Measurements from ENCODE around the gene OGN.

OGN gene

DNA sequence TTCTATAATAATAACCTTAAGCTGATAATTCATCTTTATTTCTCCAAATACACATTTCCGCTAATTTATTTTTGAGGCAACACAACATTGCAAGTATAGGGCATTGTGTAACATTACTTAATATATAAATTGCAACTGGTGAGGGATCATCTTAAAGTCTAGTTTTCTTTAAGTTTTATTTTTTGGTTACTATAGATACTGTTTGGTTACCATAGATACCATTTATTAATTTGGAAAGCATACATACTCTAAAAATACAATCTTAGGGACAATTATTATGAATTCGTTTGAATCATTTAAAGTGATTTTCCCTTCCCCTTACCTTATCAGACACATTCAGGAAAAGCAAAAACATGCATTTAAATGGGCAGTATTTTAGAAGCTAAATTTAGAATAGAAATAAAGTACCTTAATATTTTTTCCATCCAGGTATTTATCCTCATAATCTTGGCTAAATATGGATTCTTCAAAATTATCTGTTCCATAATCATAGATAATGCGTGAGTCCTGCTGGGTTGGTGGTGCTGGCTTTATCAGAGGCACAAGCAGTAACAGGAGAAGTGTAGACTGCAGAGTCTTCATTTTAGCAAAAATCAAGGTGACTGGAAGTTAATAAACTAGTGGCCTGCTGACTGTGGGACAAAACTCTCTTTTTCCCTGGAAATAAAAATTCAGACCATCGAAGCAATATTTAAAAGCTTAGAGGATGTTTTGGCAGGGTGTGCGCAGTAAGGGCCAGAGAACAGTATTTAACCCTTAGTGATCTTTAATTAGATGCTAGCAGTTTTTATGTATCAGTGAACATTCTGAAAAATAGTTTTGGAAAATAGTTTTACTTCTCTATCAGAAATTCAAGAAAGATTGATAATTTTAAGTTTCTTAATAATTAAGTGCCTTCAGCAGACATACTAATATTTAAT lies 1.3 kb downstream of the OGN start:
- no peak for DNase-seq

DNA sequence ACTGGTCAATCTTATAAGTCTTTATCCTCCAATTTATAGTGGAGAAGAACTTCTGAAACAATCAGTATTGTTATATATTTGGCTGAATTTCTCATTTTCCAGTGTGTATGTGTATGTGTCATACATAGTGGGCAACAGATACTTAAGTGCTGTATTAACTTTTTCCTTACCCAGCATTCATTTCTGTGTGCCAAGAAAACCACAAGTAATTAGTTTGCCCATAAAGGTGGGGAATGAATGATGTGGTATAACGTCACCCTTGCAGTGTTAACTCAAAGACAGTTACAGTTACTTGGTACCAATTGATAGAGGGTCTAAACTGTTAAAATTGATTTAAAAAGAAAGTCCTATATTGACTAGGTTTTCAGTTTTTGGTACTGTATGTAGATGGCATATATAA lies 2.0 kb downstream of the OGN start:
- DNase-seq = no peak

DNA sequence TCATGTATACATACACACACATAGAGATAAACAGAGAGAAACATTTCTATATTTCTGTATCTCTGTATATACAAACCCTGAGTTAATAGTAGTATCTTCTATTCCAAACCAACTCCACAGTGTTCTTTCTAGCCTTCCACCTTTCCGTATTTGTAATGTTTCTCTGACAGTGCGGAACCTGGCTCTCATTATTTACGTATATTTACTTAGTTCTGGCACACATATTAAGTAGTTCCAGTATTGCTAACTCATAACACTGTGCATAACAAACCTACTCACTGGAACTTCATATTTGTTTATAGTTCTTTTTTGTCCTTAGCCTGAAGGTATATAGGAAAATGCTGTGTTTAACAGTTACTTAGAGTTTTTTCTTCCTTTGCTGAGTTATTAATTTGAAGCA lies 6.5 kb downstream of the OGN start:
- DNase-seq = no peak

DNA sequence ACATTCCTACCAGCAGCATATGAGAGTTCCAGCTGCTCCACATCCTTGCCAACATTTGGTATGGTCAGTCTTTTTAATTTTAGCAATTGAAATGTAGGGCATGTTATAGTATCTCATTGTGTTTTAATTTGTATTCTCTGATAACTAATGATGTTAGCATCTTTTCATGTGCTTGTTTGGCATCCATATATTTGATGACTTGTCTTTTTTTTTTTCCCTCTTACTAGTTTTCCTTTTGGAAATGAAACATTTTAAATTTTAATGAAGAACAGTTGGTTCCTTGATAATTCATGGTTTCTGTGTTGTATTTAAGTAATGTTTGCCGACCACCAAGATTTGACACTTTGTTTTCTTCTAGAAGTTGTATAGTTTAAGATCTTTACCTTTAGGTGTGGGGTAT lies 8.8 kb downstream of the OGN start:
- no peak for DNase-seq

DNA sequence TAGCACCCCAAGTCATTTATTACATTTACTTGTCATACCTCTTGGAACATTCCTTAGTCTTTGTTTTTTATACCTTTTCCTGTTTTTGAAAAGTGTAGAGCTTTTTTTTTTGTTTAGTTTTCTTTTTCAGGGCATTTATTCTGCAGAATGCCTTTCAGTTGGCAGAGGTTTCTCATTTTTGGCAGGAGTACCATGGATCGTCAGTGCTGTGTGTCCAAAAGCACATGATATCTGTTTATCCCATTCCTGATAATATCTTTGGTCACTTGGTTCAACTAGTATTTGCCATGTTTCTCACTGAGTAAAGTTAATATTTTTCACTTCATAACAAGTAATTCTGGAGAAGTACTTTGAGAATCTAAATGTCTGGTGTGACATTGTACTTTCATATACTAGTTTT lies 10.7 kb downstream of the OGN start:
- DNase-seq = no peak

DNA sequence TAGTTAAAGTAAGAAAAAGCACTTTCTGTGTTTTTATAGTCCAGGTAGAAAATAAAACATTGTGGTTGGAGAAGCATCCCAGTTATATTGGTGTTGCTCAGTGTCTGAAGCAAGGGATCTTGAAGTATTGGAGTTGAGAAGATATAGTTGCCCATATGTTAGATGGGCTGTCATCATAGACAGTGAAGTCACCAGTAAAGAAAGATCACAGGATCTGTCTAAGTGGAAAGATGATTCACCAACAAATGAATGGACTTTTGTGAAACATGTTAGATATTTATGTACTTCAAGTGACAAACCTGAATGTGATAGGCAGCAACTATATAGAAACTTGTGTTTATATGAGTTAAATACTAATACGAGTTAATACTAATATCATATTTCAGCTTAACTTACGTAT lies 11.7 kb downstream of the OGN start:
- DNase-seq = no peak

DNA sequence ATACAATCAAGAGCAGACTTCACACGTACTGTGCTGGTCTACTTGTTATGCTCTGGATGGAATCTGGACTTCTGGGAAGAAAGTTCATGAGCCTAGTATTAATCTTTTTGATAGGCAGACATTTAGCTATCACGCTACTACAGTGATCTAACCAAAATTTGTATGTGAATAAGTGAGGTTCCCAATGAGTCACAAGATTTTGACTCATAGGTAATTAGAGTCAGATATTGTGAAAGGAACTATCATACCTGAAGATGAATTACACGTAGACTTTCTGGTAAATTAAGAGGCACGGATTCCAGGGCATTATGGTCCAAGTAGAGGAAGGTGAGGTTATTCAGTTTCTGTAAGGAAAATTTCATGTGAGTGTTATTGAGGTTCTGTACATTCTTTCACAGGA lies 18.4 kb downstream of the OGN start:
- no peak for DNase-seq

DNA sequence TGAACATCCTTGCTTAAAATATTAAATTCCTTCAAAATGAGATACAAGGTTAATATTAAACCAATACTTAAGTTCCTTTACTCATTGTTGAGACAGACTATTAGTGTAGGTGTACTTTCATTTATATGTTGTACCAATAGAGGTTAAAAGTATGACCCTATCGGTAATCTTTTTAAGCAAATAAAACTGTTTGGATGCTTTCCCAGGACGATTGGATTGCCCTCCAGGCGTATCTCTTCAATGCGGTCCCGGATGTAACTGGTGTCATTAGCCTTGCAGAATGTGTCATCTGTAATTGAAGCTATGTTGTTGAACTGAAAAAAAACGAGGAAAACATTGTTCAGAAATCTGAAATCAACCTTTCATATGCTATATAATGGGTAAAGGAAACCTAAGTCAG lies 18.9 kb downstream of the OGN start:
- no peak for DNase-seq

DNA sequence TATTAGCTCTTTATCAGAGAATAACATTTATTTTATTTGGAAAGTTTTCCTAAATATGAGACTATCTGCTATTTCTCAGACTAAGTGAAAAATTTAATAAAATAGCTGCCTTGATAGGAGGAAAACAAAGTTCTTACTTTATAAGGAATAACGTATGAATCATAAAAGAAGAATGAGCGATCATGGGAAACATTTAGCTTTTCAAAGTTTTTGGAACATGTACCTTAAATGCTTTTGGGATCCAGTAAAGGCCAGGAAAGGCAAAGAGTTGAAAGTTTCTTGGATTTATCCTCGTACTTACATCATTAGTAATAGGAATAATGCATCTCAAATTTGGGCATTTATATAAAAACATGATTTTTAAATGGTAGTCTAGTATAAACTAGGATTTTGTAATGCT lies 19.4 kb downstream of the OGN start:
- no peak for DNase-seq

DNA sequence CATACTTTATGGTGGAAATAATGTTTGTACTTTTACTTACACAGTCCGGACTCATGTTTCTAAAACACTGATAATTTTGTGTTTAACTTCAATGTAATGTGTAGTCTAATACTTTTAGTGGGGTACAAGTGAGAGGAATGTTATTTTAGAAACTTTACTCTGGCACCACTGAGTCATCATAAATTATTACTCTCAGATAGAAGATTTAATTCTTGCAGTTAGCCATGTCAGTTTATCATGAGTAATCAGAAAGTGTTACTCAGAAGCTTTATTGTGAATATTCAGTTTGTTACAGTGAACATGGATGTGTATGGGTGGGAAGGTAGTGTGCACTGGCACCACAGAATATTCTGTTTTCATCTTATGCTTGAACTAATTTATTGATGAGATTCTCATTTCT lies 20.0 kb downstream of the OGN start:
- no peak for DNase-seq

DNA sequence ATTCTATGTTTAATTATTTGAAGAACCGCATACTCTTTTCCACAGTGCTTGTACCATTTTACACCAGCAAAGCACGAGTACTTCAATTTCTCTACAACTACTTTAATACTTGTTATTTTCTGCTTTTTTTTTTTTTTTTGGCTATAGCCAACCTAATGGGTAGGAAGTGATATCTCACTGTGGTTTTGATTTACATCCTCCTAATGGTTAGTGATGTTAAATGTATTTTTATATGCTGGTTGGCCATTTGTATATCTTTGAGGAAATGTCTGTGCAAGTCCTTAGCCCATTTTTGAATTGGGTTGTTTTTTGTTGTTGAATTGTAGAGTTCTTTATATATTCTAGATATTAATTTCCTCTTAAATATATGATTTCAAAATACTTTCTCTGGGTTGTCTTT lies 22.6 kb downstream of the OGN start:
- no peak for DNase-seq

DNA sequence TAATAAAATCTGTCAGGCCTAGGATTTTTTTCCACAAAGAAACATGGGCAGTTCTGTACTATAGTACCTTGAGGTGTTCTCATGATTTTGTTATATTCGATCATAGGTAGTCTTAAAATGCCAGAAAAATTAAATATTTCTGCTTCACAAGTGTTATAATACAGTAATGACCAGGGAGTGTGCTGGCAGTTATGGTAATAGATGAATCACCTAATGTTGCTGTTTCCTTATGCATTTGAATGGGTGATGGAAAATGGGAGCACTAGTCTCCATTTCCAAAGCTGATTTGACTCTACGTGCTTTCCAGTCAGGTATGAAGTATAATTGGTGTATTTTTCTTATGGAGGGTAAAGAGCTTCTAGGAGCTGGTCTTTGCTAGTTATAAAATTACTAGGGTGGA lies 23.8 kb downstream of the OGN start:
- DNase-seq = no peak

DNA sequence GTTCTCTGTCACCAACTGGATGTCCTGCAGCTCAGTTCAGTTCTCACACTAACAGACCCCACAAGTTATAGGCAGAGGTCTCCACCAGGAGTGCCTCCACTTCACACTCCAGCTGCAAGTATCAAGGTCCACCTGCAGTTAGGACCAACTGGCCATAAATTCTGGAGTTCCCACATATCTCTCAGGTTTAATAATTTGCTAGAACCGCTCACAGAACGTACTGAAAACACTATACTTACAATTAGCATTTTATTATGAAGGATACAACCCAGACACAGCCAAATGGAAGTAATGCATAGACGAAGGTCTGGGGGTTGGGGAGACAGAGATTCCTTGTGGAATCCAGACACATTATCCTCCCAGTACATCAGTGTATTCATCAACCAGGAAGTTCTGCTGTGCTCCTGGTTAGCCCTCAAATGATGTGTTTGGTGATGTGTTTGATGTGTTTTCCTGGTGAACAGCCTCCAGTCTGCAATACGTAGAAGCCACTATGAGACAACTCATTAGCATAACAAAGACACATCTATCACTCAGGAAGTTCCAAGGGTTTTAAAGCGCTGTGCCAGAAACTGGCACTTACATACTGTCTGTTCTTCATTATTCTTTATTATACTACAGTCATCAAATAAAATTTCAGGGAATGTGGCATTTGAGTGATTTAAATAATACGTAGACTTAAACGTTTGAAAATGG lies 25.4 kb downstream of the OGN start:
- no peak for DNase-seq

DNA sequence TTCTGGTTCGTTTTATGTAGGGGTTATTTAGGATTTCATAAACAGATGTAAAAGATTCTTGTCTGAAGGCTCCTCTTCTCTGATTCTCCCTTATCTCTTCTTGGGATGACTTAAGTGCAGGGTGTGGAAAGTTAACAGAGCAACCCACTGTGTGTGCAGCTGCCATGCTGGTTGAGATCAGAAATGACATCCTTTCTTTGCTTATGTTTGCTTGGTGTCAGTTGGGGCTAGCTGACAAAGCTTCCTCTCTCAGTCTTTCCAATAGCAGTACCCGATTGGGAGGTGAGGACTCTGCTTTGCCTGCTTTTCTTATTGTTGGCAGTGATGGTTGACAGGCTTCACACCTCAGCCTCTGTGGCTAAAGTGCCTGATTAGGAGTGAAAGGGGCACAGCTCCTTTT lies 26.5 kb downstream of the OGN start:
- no peak for DNase-seq

DNA sequence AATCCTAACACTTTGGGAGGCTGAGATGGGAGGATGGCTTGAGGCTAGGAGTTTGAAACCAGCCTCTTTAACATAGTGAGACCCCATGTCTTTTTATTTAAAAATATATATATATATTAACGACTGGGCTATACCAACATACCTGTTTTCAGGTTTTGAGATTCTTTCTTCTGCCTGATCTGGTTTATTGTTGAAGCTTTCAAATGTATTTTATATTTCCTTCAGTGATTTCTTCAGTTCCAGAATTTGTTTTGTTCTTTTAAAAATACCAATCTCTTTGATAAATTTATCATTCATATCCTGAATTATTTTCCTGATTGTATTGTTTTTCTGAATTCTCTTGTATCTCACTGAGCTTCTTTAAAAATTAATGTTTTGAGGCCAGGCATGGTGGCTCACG lies 31.2 kb downstream of the OGN start:
- no peak for DNase-seq

DNA sequence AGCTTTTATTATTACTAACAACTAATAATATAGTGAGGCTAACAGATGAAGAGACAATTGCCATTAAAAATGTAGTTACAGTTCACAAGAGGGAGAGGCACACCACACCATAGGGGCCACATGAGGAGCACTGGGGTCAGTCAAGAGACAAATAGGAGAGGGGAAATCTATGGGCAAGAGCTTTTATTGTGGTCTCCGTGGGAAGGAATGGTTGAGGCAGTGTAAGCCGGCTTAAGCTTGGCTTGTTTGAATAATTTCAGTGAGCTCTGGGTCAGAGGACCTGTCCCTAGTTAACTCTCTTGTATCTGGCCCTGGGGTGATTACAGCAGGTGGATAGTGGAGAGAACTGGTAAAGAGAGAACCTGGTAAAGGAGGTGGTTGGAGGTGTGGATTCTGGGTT lies 35.3 kb downstream of the OGN start:
- no peak for DNase-seq

DNA sequence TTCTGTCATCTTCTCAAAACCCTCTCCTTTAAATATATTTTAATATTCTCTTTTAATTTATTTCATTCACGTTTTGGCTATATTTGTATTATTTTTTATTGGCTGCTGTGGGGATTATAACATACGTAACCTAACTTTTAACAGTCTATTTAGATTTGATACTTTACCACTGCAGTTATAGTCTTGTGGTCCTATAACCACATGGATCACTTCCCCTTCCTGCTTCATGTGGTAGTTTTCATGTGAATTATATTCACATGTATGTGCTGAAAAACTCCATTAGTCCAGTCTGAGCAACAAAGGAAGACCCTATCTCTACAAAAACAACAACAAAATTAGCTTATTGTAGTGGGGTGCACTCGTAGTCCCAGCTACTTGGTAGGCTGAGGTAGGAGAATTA lies 44.3 kb downstream of the OGN start:
- no peak for DNase-seq

DNA sequence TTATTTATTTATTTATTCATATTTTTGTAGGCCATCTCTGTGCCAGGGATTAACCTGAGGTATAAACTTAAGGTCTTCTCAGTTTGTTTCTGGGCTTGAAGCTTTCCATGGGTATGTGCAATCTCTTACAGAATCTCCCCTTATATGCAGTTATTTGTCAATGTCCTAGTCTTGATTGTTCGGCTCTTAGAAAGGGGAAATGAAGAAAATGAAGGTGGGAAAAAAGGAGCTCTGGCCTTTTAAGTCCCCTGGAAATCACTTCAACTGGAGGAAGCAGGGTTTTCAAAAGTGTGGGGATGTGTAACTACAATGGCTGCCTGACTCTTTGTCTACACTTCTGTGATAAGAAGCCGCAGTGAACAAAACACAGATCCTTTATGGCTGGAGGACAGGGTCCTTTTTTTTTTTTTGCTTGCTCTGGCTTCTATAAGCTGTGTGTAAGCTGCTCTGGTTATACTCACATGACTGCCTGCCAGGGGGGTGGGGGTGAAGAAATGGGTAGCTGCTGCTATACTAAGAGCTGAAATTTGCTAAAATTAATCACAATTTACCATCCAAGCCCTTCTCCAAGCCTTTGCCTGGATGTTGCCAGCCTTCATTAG lies 44.9 kb downstream of the OGN start:
- DNase-seq = no peak

DNA sequence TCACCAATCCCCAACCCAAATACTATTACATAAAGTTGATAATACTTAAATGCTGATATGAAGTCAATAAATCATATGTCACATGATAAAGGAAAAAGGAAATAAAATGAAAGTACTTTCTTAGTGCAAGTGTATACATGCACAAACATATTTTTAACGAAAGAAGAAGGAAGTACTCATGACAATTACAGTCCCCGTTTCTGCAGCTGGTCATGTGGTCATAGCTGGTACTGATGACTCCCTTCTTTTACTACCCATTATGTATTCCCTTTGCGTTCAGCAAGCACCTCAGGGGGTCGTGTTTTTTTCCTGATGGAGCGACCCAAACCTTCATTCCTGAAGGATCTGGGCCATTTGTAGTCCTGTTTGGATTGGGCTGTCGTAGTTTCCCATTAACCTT lies 51.3 kb downstream of the OGN start:
- no peak for DNase-seq

DNA sequence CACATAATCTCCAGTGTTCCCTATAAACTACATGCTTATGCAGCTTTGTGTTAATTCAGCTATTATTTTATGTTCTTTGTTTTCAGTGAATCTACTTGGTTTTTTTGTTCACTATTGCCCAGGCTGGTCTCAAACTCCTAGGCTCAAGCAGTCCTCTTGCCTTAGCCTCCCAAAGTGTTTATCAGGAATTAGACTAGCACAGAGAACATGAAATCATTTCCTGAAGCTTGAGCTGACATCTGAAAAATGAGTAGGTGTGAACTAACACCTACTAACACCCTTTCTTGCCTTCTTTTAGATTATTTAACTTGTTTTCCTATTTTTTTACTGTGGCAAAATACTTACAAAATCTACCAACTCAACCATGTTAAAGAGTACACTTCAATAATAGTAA lies 53.6 kb downstream of the OGN start:
- no peak for DNase-seq

DNA sequence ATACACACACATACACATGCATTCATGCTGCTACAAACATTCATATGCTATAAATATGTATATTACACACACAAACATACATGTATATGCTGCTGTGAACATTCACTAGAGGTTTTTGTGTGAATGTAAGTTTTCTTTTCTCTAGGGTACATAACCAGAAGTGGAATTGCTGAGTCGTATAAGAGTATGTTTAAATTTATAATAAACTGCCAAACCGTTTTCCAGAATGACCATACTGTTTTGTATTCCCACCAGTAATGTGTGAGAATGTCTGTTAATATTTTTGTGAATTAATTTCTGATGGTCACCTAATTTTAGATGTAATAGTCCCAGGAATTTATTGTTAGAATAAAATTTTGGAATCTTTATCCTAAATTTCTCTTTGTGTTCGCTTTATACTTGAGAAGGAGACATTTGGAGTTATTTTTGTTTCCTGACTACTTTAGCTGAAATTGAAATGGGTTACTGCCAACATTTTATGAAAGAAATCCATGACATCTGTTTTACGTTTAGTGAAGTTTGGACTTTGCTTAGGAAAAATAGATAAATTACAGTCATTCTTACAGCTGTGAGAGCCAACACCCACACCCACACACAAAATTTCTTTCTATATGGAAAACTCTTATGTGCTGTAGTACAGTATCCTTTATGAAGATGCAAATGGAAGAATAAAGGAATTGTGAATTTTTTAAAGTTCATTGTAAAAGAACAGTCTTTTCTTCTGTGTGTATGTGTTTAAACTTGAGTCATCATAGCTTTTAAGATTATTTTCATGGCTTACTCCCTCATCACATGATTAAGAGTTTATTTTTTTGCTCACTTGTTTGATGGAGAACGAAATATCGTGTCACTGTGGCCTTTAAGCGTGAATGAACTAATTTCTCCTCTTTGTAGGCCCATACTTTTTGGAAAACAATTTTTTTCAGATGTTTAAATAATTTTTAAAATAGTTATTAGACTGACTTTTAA lies 54.3 kb downstream of the OGN start:
- no peak for DNase-seq

DNA sequence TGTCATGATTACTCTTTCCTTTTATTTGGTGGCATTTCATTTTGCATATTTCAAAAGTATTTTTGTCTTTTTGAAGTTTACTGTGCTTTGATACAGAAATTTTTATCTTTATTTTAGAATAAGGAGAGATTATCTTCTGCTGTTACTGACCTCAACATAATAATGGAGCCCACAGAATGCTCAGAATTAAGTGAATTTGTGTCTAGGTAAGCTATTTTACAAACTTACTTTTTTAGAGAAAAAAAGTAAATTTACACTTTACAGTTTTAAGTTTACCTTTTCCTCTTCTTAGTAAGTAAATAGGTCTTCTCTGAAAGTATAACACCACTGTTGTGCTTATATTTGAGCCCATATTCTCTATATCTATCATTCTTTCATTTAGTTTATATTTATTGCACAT lies 58.8 kb downstream of the OGN start:
- DNase-seq = no peak
